Testis (tissue), 2 donors: ENCODE results near the gene CFAP97D2.

Source experiments
- CTCF ChIP-seq, 3 experiments: fragments of 450-650 bp in 2 of 3; fragments of 200-600 bp in 1 of 3; sonication (generic) in 1 of 3; IDR thresholded peaks; one replicate each; pipeline ENCODE4 v1.5.1; 2016 to 2019; ENCODE audit warnings: antibody characterized with exemption in 3 of 3, mild to moderate bottlenecking in 2 of 3, moderate library complexity in 1 of 3
- POLR2A ChIP-seq: fragments of 450-650 bp; IDR thresholded peaks from one replicate; pipeline ENCODE4 v1.6.1; 2017; ENCODE audit warnings: antibody characterized with exemption, mild to moderate bottlenecking, moderate library complexity

GRCh38 chr13:114198556-114198955 lies 19.5 kb downstream of the CFAP97D2 start:
- TF ChIP-seq CTCF (IDR thresholded peaks at IDR 0.05) (no peak), POLR2A (no peak)
